ENCODE measurements around the gene NFIC.
"Not testable (repeated sequence)": the region's sequence is repeated elsewhere in the genome, so short reads cannot be mapped to it uniquely, and the experiment has no call there.

NFIC gene

GRCh38 chr19:3398900-3399278 lies 32.5 kb downstream of the NFIC start:
- no peak for DNase-seq (ENCODE audit: low spot score)

GRCh38 chr19:3399311-3399710 lies 32.9 kb downstream of the NFIC start:
- not testable (repeated sequence) for DNase-seq (ENCODE audit: low spot score)

- no peak for DNase-seq (ENCODE audit: low spot score)
Observed at GRCh38 chr19:3401004-3401768, 34.8 kb downstream of the NFIC start.

- DNase-seq (ENCODE audit: low spot score) = no peak
Observed at GRCh38 chr19:3402631-3403443, 36.5 kb downstream of the NFIC start.

GRCh38 chr19:3403489-3404323 lies 37.3 kb downstream of the NFIC start:
- DNase-seq (ENCODE audit: low spot score) = peak; percentile 77

GRCh38 chr19:3404324-3405260 lies 38.2 kb downstream of the NFIC start:
- peak; percentile 77 for DNase-seq (ENCODE audit: low spot score)

GRCh38 chr19:3405261-3405653 lies 38.9 kb downstream of the NFIC start:
- no peak for DNase-seq (ENCODE audit: low spot score)

GRCh38 chr19:3406571-3407111 lies 40.3 kb downstream of the NFIC start:
- DNase-seq (ENCODE audit: low spot score) = no peak

- peak; percentile 42 for DNase-seq (ENCODE audit: low spot score)
Observed at GRCh38 chr19:3407556-3408516, 41.5 kb downstream of the NFIC start.

GRCh38 chr19:3408996-3409345 lies 42.6 kb downstream of the NFIC start:
- no peak for DNase-seq (ENCODE audit: low spot score)

- no peak for DNase-seq (ENCODE audit: low spot score)
Observed at GRCh38 chr19:3409346-3410064, 43.1 kb downstream of the NFIC start.

GRCh38 chr19:3411636-3412035 lies 45.3 kb downstream of the NFIC start:
- no peak for DNase-seq (ENCODE audit: low spot score)

GRCh38 chr19:3412066-3412465 lies 45.7 kb downstream of the NFIC start:
- no peak for DNase-seq (ENCODE audit: low spot score)

- no peak for DNase-seq (ENCODE audit: low spot score)
Observed at GRCh38 chr19:3413796-3414327, 47.5 kb downstream of the NFIC start.

GRCh38 chr19:3415695-3416094 lies 49.3 kb downstream of the NFIC start:
- no peak for DNase-seq (ENCODE audit: low spot score)

GRCh38 chr19:3420244-3420755 lies 53.9 kb downstream of the NFIC start:
- DNase-seq (ENCODE audit: low spot score) = no peak

- peak; percentile 34 for DNase-seq (ENCODE audit: low spot score)
Observed at GRCh38 chr19:3420909-3421619, 54.7 kb downstream of the NFIC start.

GRCh38 chr19:3421656-3422055 lies 55.3 kb downstream of the NFIC start:
- DNase-seq (ENCODE audit: low spot score) = not testable (repeated sequence)
